HG03521 (cell line): ENCODE results near the gene IFIT2.
"Not testable (repeated sequence)": the region's sequence is repeated elsewhere in the genome, so short reads cannot be mapped to it uniquely, and the experiment has no call there.

Experiments
- ATAC-seq: cut with Tn5 transposase; IDR thresholded peaks from one replicate; pipeline ENCODE4 v1.9.1; 2021; ENCODE audit warnings: mild to moderate bottlenecking, moderate library complexity; ENCODE audit not compliant: unreplicated experiment

Gene IFIT2

GRCh38 chr10:89279421-89279869 lies 22.4 kb upstream of the IFIT2 start:
- ATAC-seq, result no peak

DNA sequence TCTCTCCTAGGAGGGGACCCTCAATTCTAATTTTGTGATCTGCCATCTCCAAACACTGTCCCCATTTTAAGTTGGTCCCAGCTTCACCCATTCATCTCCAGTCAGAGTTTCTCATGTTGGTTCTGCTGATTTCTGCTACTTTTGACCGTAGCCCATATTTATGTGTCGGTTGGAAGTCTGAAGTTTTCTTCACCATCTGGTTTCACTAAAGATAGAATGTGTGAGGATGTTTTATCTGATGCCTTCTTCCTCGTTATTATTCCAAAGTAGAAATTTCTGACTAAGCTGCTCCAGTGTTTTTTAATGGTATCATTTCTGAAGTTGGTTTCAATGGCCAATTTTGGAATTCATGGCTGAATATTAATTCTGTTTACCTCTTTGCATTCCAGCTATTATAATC lies 21.3 kb upstream of the IFIT2 start:
- ATAC-seq, result no peak

- ATAC-seq, result no peak
These were observed 20.0 kb upstream of the IFIT2 start for GRCh38 chr10:89281606-89282395.

DNA sequence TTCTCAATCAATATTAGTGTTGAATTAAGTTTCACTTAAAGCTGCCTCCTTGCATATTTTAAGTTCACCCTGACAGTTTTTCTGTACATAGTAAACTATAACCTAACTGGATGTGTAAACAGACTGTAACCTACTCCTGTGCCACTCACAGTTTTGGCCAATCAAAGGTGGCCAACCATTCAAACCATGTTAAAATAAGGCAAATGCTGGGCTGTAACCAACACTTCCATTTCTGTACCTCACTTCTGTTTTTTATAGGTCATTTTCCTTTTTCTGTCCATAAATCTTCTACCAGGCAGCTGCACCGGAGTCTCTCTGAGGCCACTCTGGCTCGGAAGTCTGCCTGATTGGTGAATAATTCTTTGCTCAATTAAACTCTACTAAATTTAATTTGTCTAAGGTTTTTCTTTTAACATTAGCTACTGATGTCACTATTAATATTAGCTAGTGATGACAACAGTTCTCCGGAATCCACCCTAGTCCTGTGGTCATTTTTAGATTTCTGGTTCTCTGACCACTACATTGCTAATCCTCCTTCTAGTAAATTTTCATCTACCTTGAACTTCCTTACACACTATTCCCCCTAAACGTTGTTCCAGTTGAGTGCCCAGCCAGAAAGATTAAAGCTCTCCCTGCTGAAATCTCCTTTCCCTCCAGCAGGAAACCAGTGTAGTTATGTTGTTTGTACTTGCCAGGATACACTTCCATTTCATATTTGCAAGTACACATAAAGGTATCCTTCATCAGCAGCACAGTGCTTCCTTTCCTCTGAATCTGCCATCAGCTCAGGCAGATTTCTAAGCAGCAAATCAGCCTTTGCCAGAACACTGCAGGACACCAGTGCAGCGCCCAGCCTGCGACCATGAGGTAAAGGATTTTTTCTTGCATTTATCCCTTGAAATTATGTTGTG lies 18.6 kb upstream of the IFIT2 start:
- no peak for ATAC-seq

DNA sequence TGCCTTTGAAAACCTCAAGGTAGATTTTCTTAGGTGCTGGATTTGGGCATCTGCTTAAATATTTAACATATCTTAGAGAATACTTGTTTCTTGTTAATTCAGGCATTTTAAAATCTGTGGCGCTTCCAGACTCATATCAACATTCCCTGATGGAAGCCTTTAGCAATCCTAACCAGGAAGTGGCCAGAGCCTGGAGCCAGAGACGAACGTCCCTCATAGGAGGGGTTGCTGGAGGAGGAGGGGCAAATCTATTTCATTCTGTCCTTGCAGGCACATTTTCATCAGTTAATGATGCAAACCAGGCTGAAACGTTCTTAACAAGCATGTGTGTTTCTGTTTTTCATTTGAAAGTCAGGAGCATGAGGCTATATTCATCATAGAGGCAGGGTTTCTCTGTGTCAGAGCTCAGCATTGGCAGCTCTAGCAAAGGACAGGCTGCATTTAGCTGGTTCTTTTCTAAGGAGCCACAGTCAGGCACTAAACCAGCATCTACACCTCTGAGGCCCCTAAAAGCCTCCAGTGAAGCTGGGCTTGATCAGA lies 17.8 kb upstream of the IFIT2 start:
- ATAC-seq, result no peak

DNA sequence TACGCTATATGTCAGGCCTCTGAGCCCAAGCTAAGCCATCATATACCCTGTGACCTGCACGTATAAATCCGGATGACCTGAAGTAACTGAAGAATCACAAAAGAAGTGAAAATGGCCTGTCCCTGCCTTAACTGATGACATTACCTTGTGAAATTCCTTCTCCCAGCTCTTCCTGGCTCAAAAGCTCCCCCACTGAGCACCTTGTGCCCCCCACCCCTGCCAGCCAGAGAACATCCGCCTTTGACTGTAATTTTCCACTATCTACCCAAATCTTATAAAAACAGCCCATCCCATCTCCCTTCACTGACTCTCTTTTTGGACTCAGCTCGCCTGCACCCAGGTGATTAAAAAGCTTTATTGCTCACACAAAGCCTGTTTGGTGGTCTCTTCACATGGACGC lies 17.1 kb upstream of the IFIT2 start:
- ATAC-seq, result not testable (repeated sequence)

DNA sequence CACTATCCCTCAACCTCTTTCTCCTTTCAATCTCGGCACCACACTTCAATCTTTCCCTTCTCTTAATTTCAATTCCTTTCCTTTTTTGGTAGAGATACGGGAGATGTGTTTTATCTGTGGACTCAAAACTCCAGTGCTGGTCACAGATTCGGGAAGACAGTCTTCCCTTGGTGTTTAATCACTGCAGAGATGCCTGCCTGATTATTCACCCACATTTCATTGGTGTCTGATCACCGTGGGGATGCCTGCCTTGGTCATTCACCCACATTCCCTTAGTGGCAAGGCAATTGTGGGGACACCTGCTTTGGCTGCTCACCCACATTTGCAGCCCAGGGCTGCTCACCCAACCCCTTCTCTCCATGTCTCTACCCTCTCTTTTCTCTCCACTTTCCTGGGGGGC lies 16.5 kb upstream of the IFIT2 start:
- not testable (repeated sequence) for ATAC-seq

GRCh38 chr10:89294721-89295239 lies 7.1 kb upstream of the IFIT2 start:
- no peak for ATAC-seq

- no peak for ATAC-seq
These were observed 6.2 kb upstream of the IFIT2 start for GRCh38 chr10:89295597-89295996.

DNA sequence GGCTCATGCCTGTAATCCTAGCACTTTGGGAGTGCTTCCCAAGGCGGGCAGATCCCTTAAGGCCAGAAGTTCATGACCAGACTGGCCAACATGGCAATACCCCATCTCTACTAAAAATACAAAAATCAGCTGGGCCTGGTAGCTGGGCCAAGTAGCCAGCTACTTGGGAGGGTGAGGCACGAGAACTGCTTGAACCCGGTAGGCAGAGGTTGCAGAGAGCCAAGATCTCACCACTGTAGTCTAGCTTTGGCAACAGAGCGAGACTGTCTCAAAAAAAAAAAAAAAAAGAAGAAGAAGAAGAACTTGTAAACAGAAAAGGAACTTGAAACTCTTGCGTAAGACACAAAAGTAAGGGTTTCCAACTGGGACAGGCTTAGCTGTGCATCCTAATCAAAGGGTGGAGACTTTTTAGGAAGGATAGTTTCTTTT lies 5.6 kb upstream of the IFIT2 start:
- no peak for ATAC-seq

DNA sequence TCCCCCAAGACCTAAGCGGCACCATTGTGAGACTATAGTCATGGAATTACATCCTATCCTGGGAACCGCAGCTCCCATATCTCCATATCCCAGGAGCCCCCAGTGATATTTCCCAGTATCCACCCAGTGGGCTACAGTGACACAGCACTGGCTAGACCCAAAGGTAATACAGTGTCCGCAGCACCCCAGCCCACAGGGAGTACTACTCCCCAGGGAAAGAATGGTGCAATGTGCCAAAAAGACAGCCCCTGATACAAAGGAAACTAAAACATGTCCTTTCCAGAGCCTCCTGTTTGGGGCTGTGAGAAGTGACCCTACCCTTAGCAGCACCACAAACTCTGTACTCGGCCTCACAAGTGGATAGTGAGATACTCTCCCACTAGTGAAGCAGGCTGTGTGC lies 4.5 kb upstream of the IFIT2 start:
- ATAC-seq, result no peak

GRCh38 chr10:89297791-89298190 lies 4.1 kb upstream of the IFIT2 start:
- no peak for ATAC-seq

DNA sequence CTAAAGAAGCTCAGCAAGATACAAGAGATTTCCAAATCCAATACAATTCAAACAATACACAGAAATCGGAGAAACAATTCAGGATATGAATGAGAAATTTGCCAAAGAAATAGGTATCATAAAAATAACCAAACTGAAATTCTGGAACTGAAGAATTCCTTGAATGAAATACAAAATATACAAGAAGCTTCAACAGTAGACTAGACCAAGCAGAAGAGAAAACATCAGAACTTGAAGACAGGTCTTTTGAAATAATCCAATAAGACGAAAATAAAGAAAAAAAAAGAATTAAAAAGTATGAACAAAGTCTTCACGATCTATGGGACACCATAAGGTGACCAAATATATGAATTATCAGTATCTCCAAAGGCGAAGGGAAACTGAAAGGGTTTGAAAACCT lies 2.8 kb upstream of the IFIT2 start:
- ATAC-seq, result no peak

DNA sequence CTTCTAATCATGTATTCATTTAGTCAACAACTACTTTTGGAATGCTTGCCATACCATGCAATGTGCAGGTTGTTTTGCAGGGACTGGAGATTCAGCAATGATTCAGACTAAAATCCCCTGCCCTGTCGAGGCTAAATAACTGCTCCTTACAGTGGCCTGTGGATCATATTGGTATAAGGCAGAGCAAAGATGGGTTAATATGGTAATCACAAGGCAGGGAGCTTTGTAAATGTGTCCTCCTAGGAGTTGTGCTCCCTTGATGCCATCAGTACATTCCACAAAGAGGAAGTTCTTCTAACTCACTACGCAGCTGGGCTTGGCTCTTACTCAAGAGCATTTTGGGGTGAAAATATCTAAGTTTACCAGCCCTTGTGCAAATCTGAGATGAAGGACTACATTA lies 614 bp upstream of the IFIT2 start:
- no peak for ATAC-seq

DNA sequence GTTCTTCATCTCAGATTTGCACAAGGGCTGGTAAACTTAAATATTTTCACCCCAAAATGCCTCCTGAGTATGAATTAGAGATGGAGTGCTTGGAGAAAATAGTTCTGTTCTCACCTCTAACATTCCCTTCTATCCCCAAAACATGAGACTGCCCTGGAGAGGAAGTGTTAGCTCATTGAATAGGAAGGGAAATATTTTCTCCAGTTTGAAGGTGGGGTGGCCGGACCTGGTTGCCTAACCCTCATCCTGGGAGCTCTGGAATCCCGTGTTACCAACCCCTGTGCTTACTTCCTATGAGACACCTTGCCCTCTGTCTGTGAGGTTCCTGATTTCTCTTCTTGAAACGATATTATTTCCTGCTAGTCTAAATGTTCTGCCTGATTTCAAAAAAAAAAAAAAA lies 779 bp downstream of the IFIT2 start:
- no peak for ATAC-seq

DNA sequence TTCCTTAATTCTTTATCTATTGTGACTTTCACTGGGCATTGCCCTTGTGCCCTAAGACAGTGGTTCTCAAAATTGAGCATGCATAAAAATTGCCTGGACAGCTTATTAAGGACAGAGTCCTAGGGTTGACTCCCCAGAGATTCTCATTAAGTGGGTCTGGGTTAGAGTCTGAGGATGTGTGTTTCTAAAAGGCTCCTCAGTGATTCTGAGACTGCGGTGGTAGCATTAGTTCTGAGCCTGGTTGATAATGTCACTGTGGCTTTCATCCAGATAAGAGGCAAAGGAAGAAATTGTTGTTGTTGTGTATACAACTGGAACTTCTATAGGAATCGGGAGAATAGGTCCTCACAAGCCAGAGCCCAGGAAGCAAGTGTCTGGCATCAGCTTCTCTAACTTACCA lies 1.3 kb downstream of the IFIT2 start:
- no peak for ATAC-seq

DNA sequence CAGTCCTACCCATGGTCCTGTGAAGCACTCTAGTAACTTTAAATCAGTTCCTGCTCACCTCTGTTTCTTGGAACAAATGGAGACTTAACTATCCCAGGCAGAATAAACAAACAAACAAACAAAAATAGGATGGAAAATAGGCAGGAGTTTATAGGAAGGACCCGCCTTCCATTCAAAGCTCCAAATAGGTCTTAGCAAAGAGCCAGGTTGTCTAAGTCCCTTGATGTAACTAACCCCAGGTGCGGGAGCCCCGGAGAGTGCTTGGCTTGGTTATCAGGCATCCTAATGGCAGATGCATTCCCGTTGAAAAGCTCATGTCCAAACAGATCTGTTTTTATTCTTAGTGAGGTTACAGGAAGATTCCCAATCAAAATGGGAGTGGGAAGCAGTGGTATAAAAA lies 2.2 kb downstream of the IFIT2 start:
- no peak for ATAC-seq

DNA sequence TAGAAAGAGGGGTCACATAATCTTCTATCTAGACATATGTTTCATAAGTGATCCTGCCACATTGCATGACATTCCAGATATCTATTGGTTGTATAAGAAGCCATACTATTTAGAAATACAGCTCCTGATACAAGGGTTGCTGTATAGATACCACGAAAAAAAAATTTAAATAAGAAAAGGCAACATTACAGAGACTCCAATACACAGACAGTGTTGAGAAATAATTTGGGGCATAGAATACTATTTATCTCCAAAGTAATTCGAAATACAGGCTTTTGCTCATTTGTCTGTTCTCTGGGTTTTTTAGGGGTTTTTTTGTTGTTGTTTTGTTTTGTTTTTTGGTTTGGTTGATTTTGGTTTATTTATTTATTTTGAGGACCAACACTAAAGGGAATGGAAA lies 2.6 kb downstream of the IFIT2 start:
- no peak for ATAC-seq

GRCh38 chr10:89304925-89305324 lies 3.1 kb downstream of the IFIT2 start:
- no peak for ATAC-seq

DNA sequence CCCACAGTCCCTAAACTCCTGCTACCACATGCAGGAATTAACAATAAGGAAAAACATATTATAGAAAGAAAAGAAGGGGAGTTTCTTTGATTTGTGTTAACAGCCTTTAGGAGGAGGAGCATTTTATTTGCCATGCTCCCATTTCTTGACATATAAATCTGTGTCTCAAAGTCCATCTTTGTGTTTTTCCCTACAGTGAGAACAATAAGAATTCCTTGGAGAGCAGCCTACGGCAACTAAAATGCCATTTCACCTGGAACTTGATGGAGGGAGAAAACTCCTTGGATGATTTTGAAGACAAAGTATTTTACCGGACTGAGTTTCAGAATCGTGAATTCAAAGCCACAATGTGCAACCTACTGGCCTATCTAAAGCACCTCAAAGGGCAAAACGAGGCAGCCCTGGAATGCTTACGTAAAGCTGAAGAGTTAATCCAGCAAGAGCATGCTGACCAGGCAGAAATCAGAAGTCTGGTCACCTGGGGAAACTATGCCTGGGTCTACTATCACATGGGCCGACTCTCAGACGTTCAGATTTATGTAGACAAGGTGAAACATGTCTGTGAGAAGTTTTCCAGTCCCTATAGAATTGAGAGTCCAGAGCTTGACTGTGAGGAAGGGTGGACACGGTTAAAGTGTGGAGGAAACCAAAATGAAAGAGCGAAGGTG lies 4.1 kb downstream of the IFIT2 start:
- no peak for ATAC-seq
